ENCODE data around the gene C9orf85.

Gene C9orf85

DNA sequence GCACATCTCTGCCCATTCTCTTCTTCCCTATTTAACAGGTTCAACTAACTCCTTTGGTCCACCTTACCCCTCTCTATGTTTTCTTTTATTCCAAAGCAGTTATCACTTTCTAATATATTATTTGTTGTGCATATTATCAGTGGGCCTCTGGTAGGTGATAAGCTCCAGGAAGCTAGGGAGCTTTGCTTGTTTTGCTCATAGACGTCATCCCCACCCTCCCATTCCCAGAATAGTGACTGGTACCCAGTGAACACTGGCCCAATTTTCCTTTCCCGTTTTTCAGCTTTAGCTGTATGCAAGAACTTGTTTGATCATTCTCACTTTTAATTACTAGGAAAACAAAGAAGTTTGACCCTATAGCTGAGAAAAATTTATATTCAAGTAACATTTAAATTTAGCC is 7.4 kb upstream of the C9orf85 start:
- no peak for DNase-seq (ENCODE audit: low read depth in 2 of 2, low spot score in 1 of 2)

DNA sequence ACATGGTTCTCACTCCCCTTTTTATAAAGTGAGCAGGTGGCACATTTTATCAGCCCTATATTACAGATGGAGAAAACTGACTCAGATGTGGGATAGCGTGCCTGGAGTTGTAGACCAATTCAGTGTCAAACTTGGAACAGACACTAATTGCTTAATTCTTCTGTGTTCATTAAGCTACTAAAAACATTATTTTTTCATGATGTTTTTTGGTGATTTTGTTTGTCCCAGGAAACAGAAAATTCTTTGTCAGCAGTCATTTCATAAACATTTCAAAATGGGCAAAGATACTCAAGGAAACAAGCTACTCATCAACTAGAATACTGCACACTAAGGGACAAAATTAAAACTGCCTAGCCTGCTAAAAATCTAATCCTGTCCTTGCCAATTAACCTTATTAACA is 2.6 kb upstream of the C9orf85 start:
- no peak for DNase-seq (ENCODE audit: low read depth in 2 of 2, low spot score in 1 of 2)

DNA sequence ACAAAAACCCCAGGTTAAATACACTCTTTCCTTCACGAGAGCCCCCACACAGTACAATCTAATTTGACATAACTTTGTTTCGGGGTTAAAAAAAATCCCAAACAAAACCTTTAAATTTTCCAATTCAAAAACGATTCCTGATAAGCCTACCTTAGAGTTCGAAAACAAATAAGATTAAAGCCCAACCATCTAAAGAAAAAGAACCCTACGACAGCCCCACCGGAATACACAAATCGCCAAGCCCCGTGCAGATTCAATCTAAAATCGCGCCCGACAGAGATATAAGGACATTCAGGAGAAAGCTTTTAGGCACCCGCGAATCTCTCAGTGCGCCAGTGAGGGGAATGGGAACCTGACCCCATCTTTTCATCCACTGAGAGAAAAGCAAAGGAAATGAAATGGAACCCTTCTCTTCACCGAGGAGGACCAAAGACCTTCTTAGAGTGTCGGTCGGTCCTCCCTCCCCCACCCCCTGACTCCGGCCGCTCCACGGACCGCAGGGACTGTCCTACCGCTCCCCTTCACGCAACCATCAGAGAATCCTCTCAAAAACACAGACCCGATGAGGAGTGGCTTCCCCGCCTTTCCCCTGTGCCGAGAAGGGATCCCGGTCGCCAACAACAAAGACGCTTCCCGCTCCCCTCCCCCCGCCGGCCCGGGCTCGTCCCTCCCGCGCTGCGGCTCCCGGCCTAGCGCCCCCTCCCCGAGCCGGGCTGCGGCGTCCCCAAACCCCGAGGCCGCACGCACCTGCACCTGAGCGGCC is 1.4 kb upstream of the C9orf85 start:
- DNase-seq (ENCODE audit: low read depth in 2 of 2, low spot score in 1 of 2), result no peak

DNA sequence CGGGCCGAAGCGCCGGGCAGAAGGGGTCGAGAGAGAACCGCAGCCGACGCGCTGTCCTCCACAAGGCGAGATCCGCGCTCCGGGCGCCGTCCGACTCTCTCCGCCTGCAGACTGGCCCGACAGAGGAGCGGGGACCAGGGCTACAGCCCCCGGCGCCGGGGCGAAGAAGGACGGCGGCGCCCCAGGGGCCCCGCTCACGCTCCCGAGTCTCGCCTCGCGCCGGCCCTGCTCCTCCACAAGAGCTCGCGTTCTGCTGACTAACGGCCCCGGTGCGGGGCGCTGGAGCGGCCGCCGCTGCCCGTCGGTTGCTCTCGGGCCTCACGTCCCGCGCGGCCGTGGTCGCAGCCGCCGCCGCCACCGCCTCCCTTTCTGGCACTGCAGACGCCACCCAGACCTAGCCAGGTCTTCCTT is 784 bp upstream of the C9orf85 start:
- DNase-seq (ENCODE audit: low read depth in 2 of 2, low spot score in 1 of 2), result peak in 1 of 2 donors; percentile 1

DNA sequence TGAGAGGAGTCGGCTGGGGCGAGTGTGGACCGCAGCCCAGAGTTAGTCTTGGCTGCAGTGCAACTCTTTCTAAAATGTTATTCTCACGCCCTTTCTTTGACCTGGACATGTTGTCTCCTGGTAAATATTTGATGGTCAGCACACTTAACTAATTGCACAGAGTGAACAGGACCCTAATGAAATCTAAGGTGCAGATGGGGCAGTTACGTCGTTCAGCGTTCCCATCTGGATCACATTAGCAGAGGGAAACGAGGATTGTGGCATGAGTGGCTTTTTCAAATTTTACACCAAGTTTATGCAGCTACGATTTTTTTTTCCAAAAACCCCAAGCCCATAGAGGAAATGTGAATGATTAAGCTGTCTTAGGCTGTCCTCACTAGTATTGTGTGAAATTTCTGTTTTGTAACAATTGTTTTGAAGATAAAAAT is 483 bp downstream of the C9orf85 start:
- no peak for DNase-seq (ENCODE audit: low read depth in 2 of 2, low spot score in 1 of 2)

GRCh38 chr9:71915495-71915894 is 4.1 kb downstream of the C9orf85 start:
- no peak for DNase-seq (ENCODE audit: low read depth in 2 of 2, low spot score in 1 of 2)

GRCh38 chr9:71916834-71917534 is 5.5 kb downstream of the C9orf85 start:
- DNase-seq (ENCODE audit: low read depth in 2 of 2, low spot score in 1 of 2), result no peak

- no peak for DNase-seq (ENCODE audit: low read depth in 2 of 2, low spot score in 1 of 2)
Observed at GRCh38 chr9:71918419-71918818, 7.0 kb downstream of the C9orf85 start.

- no peak for DNase-seq (ENCODE audit: low read depth in 2 of 2, low spot score in 1 of 2)
Observed at GRCh38 chr9:71920456-71921189, 9.2 kb downstream of the C9orf85 start.

DNA sequence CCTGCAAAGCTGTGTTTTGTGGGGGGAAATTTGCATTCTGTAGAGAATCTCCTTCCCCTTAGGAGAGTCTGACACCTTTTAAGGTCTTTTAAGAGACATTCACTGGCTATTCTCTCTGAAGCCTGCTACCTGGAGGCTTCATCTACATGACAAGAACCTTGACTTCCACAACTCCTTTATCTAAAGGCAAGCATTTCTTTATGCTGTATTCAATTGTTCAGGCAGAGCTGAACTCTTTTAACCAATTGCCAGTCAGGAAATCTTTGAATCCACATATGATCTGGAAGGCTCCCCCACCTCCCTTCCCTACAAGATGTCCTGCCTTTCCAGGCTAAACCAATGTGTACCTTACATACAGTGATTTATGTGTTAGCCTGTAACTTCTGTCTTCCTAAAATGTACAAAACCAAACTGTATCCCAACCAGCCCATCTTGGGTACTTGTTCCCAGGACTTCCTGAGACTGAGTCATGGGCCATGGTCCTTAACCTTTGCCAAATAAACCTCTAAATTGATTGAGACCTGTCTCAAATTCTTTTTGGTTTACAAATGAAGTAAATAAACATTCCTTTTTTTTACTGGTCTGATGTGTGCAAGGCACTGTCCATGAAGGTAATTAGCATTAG is 9.9 kb downstream of the C9orf85 start:
- no peak for DNase-seq (ENCODE audit: low read depth in 2 of 2, low spot score in 1 of 2)

DNA sequence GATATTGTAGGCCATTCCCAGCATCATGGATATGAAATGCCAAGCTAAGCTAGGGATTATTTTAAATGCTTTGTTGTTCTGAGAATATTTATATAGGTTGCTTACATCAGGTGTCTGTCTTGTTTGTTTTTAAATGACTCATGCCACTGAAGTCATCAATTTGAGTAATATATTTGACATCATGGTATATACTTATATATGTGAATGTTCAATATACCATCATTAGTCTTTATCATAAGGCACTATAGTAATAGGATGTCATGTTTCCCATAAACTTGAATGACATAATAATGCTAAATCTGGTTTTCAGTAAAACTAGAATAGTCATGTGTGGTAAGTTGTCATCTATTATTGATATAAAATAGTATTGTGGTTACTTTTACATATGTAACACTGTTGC is 13.1 kb downstream of the C9orf85 start:
- no peak for DNase-seq (ENCODE audit: low read depth in 2 of 2, low spot score in 1 of 2)

GRCh38 chr9:71925834-71926233 is 14.4 kb downstream of the C9orf85 start:
- no peak for DNase-seq (ENCODE audit: low read depth in 2 of 2, low spot score in 1 of 2)

DNA sequence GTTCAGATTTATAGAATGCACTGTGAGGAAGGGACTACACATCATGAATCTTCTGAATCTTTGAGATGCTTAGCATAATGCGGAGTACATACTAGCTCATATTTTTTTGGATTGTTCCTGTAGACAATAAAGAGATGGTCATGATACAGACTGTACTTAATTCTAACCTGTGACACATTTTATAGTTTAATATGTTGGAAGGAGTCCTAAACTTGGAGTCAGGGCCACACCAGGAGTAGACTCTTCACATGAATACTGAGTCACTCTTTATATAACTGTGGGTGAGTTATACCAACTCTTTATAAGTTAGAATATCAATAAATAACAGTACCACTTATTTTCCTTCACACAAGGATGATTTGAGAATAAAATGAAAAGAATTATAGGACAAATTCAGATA is 16.9 kb downstream of the C9orf85 start:
- DNase-seq (ENCODE audit: low read depth in 2 of 2, low spot score in 1 of 2), result no peak

- no peak for DNase-seq (ENCODE audit: low read depth in 2 of 2, low spot score in 1 of 2)
Observed at GRCh38 chr9:71928806-71929205, 17.4 kb downstream of the C9orf85 start.

GRCh38 chr9:71929223-71929622 is 17.8 kb downstream of the C9orf85 start:
- no peak for DNase-seq (ENCODE audit: low read depth in 2 of 2, low spot score in 1 of 2)

DNA sequence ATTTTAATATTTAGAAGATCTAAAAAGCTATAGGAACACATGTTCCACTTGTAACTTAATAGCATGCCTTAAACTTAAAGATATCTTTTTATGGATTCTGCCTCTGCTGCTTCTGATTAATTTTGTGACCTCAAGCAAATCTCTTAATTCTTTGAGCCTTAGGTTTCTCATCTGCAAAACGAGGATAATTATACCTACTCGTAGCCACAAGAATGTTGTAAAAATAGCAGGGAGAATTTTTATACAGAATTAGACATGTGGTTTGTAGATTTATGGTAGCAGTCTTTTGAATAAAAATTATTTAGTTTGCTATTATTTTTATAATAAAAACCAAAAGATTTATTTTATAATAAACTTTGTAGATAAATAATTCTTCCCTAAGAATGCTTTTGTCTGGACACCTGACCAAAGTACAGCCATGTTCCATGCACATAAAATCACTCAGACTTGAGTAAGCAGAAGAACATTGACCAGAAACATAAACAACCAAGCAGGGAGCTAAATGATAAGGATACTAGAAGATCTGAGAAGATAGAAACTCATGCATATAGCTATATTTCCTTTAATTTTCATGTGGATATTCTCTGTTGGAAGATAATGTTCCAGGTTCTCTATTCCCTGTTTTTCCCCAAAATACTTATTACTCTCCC is 18.5 kb downstream of the C9orf85 start:
- no peak for DNase-seq (ENCODE audit: low read depth in 2 of 2, low spot score in 1 of 2)

- no peak for DNase-seq (ENCODE audit: low read depth in 2 of 2, low spot score in 1 of 2)
Observed at GRCh38 chr9:71931166-71931565, 19.7 kb downstream of the C9orf85 start.

DNA sequence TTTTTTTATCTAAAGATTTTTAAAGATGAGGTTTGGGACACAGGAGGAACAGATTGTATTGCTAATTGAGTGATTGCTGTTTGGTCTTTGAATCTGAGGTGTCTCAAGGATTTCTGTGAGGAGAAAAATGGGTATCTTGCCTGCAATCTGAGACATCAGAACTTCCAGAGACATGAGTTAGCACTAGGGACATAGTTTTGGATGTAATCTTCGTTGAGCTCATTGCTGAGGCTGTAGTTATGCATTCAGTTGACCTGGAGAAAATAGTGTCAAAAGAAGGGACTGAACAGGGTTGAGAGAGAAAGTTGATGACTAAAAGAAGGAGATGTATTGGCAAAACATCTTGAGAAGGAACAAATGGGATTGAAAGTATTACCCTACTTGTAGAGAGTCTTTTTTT is 24.6 kb downstream of the C9orf85 start:
- DNase-seq (ENCODE audit: low read depth in 2 of 2, low spot score in 1 of 2), result no peak

- no peak for DNase-seq (ENCODE audit: low read depth in 2 of 2, low spot score in 1 of 2)
Observed at GRCh38 chr9:71937070-71937625, 25.7 kb downstream of the C9orf85 start.

DNA sequence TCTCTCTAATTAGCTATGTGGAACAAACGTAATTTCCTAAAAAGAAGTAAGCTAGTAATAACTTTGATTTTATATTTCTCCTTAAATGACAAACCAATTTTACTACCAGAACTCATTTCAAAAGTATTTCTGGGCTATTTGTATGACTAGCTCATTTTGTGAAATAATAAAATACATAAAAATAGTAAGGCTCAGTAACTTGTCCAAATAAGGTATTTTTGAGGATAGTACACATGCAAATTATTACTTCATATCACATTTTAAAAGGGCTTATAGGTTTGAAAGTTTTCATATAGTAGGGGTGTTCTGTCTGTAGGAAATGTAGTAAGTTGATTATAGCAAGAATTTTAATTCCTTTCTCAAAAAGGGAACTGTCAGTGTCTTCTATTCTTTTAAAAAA is 26.5 kb downstream of the C9orf85 start:
- DNase-seq (ENCODE audit: low read depth in 2 of 2, low spot score in 1 of 2), result no peak

- DNase-seq (ENCODE audit: low read depth in 2 of 2, low spot score in 1 of 2), result no peak
Observed at GRCh38 chr9:71941060-71941568, 29.7 kb downstream of the C9orf85 start.

Data from stimulated activated CD8-positive, alpha-beta memory T cell treated with anti-CD3 and anti-CD28 coated beads, Interleukin-4, amount 100 ng/mL, for 4 hours (primary cell).